ENCODE measurements around the gene FDXR. TPM values are rescaled to one million over a fixed set of nuclear protein-coding genes. Genes with fewer than 3 reads are reported as not detected.

Gene FDXR
- total RNA-seq, 6 experiments from 2014 or later = 7.7 to 18.7 (median 8.6) TPM

DNA sequence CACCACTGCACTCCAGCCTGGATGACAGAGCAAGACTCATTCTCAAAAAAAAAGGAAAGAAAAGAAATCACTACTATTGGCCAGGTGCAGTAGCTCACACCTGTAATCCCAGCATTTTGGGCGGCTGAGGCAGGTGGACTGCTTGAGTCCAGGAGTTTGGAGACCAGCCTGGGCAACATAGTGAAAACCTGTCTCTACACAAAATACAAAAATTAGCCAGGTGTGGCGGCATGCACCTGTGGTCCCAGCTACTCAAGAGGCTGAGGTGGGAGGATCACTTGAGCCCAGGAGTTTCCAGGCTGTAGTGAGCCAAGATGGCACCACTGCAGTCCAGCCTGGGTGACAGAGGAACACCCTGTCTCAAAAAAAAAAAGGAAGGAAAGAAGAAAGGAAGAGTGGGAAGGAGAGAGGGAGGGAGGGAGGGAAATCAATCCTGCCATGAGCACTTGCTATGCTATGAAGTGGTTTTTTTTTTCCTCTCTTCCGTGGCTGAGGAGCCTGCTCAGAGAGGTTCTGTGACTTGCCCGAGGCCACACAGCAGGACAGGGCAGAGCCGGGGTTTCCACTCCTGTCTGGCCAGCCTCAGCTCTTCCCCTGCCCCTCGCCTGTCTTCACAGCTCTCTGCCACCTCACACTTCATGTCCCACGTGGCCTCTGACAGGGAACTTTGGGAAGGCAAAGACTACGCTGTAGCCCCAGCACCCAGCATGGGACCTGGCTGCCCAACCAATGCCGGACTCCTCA lies 24.0 kb downstream of the FDXR start:
- DNase-seq (no peak), ATAC-seq (peak in 1 of 4 donors; percentile 4)
- H3K36me3 ChIP-seq = no peaks in the 10 kb centered on the region
- H3K4me1 ChIP-seq = no peaks in the 10 kb centered on the region
- intact Hi-C loops (cut with DNase I) = no loop called here
- H3K9me3 ChIP-seq = no peaks in the 10 kb centered on the region
- H3K4me3 ChIP-seq = no peak overlapping the region
- H3K27ac ChIP-seq = no peak overlapping the region
- TF ChIP-seq CTCF (IDR thresholded peaks at IDR 0.05) = no peak
- TF ChIP-seq POLR2A (IDR thresholded peaks at IDR 0.05) = no peak
- H3K27me3 ChIP-seq = peaks cover 0 to 2% of the 10 kb centered on the region in 2 donors
- WGBS (ENCODE audit: insufficient coverage, low coverage, low lambda C conversion rate, missing lambda C conversion rate) = 59% methylated on average over 6 of the region's 9 CpGs

DNA sequence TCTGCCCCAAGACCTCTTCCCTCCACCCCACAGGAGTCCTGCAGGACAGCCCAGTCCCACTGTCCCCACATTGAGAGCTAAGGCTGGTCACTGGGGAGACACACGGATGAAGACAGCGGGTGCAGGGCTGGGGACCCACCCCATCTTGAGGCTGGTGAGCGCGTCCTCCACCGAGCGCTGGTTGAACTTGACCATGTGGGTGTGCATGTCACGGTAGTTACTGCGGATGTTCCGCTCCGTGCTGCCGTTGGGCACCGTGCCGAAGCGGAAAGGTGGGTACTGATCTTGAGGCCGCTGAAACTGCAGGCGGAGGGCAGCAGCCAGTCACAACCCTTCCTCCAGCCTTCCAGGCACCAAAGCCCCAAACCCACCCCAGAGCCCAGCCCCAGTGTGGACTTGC lies 26.2 kb downstream of the FDXR start:
- Histone ChIP-seq H3K4me3 (no peak overlapping the region), H3K4me1 (no peaks in the 10 kb centered on the region), H3K36me3 (no peaks in the 10 kb centered on the region), H3K9me3 (no peaks in the 10 kb centered on the region), H3K27me3 (no peaks in the 10 kb centered on the region), H3K27ac (no peak overlapping the region)
- intact Hi-C loops (cut with DNase I) = no loop called here
- ATAC-seq = no peak
- TF ChIP-seq POLR2A (IDR thresholded peaks at IDR 0.05) = no peak
- TF ChIP-seq CTCF (IDR thresholded peaks at IDR 0.05) = no peak
- no peak for DNase-seq
- no CpG with 5 or more reads among the region's 16 CpGs for WGBS (ENCODE audit: insufficient coverage, low coverage, low lambda C conversion rate, missing lambda C conversion rate)

DNA sequence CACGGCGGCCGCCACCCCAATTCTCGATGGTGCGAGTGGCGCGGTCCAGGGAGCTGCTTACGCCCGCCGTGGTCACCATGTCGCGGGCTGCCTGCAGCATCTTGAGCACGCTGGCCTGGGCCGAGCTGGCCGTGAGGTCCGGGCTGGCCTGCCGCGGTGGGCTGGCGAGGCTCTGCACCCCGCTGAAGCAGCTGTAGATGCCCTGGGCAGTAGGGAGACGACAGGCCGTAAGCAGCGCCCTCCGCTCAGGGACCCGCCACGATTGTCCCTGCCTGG lies 29.5 kb downstream of the FDXR start:
- ATAC-seq (no peak), DNase-seq (no peak)
- no CpG with 5 or more reads among the region's 26 CpGs for WGBS (ENCODE audit: insufficient coverage, low coverage, low lambda C conversion rate, missing lambda C conversion rate)

DNA sequence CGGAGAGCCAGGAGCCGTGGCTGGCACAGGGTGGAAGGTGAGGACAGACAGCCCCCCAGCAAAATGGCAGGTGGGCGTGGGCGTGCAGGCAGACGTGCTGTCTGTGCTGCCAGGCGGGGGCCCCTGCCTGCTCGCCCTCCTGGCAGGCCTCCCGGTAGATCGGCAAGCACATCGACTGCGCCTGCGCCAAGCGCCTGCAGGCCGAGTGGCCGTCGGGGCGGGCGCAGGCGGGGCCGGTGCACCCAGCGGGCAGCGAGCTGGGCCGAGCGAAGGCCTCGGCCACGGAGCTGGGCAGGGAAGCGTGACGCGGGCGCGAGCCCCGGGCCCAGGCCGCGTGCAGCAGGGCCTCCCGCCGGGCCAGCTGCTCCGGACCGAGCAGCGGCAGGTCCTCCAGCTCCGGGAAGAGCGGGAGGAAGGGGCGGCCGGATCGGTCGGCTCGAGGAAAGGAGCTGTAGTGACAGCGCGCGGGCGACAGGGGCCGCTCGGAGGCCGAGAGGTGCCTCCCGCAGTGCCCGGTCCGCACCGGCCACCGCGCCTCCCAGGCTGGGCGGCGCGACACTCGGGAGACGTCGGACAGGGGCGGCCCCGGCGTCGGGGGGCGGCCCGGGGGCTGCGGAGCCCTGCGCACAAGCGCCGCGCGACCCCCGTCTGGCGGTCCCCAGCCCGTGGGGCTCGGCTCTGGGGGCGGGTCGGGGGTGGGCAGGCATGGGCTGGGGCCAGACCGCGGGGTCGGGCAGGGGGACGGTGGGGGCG lies 30.0 kb downstream of the FDXR start:
- H3K27me3 ChIP-seq = no peaks in the 10 kb centered on the region
- intact Hi-C loops (cut with DNase I) = no loop called here
- H3K9me3 ChIP-seq = no peaks in the 10 kb centered on the region
- TF ChIP-seq CTCF (IDR thresholded peaks at IDR 0.05) (peak; percentile 47 to 63 (median 52)), POLR2A (IDR thresholded peaks at IDR 0.05) (no peak)
- no peaks in the 10 kb centered on the region for H3K4me1 ChIP-seq
- peak; percentile 74 to 79 (median 79) for DNase-seq
- ATAC-seq = peak; percentile 75 to 88 (median 82)
- H3K27ac ChIP-seq = no peak overlapping the region
- peak overlapping the region; percentile 20 to 46 (median 33) for H3K4me3 ChIP-seq
- H3K36me3 ChIP-seq = no peaks in the 10 kb centered on the region
- 2% methylated on average over 22 of the region's 88 CpGs for WGBS (ENCODE audit: insufficient coverage, low coverage, low lambda C conversion rate, missing lambda C conversion rate)

More for the DNA sequence above, 29.5 kb downstream of the FDXR start:
- TF ChIP-seq CTCF (IDR thresholded peaks at IDR 0.05) (no peak), POLR2A (IDR thresholded peaks at IDR 0.05) (no peak)
- H3K4me3 ChIP-seq = peak overlapping the region in 1 of 3 donors; percentile 46
- H3K27ac ChIP-seq = no peak overlapping the region
- H3K9me3 ChIP-seq = no peaks in the 10 kb centered on the region
- H3K27me3 ChIP-seq = no peaks in the 10 kb centered on the region
- intact Hi-C loops (cut with DNase I) = no loop called here
- H3K36me3 ChIP-seq = no peaks in the 10 kb centered on the region
- no peaks in the 10 kb centered on the region for H3K4me1 ChIP-seq

Data from right lobe of liver (tissue), 6 donors.